GM21526 (cell line): Measurements from ENCODE around the gene NPTX2.

ENCODE experiments used
- ATAC-seq: cut with Tn5 transposase; IDR thresholded peaks from one replicate; pipeline ENCODE4 v1.9.1; 2021; ENCODE audit warnings: moderate library complexity; ENCODE audit not compliant: unreplicated experiment, low FRiP score

Gene NPTX2

GRCh38 chr7:98617960-98618418, 904 bp downstream of the NPTX2 start:
- no peak for ATAC-seq

- ATAC-seq: no peak
Measured at GRCh38 chr7:98618786-98619185, 1.7 kb downstream of the NPTX2 start.

- ATAC-seq: no peak
Measured at GRCh38 chr7:98619450-98620321, 2.6 kb downstream of the NPTX2 start.

GRCh38 chr7:98621573-98622482, 4.7 kb downstream of the NPTX2 start:
- ATAC-seq: no peak

- no peak for ATAC-seq
Measured at GRCh38 chr7:98622926-98623325, 5.8 kb downstream of the NPTX2 start.

GRCh38 chr7:98624846-98625420, 7.8 kb downstream of the NPTX2 start:
- no peak for ATAC-seq

GRCh38 chr7:98626460-98627412, 9.7 kb downstream of the NPTX2 start:
- no peak for ATAC-seq

- ATAC-seq: no peak
Measured at GRCh38 chr7:98627413-98627790, 10.3 kb downstream of the NPTX2 start.

DNA sequence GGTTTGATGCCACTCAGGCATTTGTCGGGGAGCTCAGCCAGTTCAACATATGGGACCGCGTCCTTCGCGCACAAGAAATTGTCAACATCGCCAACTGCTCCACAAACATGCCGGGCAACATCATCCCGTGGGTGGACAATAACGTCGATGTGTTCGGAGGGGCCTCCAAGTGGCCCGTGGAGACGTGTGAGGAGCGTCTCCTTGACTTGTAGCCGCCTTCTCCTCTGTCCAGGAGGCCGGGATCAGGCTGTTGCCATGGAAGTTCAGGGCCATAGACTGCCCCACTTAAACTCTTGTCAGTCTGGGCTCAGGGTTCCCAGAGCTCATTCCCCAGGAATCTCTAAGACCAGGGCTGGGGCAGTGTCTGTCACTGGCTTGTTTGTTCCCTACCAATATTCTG, 11.3 kb downstream of the NPTX2 start:
- ATAC-seq: no peak

- no peak for ATAC-seq
Measured at GRCh38 chr7:98629001-98629431, 11.9 kb downstream of the NPTX2 start.

- no peak for ATAC-seq
Measured at GRCh38 chr7:98630149-98630548, 13.1 kb downstream of the NPTX2 start.

DNA sequence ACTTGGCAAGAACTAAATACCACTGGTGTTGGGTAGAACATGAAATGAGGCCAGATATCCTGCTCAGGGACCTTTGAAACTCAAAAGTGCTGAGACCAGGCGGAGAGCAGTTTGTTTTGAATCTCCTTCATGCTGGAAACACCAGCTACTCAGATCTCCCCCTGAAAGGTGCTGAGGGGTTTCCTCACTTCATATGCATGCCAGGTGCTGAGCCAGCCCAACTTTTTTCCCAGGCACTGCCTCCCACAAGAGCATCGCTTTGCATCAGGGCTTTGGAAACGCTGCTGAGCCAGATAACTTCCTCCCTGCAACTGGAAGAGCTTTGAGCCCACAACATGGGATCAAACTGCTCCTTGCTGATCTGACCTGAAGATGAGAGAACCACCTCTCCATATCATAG, 13.7 kb downstream of the NPTX2 start:
- no peak for ATAC-seq

GRCh38 chr7:98638853-98639252, 21.8 kb downstream of the NPTX2 start:
- ATAC-seq: no peak

- ATAC-seq: no peak
Measured at GRCh38 chr7:98640375-98640774, 23.3 kb downstream of the NPTX2 start.

- peak; percentile 77 for ATAC-seq
Measured at GRCh38 chr7:98641646-98642500, 24.8 kb downstream of the NPTX2 start.

- no peak for ATAC-seq
Measured at GRCh38 chr7:98643236-98643985, 26.3 kb downstream of the NPTX2 start.

DNA sequence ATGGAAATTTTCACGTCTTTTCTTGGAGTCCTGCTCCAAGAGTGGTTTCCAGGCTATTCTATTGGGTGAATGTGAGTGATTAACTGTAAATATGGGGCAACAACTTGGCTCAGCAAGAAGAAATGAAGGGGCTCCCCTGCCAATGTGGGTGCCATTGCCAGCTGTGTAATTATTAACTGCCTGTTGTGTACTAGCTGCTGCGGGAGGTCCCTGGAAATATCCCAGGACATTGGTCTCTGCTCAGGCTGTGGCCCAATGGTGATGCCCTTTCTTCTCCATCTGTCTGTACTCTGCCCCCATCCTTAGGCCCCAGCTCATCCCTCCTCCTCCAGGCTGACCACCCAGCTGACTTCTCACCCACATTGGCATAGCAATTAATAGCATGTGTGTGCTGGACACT, 29.4 kb downstream of the NPTX2 start:
- ATAC-seq: no peak

DNA sequence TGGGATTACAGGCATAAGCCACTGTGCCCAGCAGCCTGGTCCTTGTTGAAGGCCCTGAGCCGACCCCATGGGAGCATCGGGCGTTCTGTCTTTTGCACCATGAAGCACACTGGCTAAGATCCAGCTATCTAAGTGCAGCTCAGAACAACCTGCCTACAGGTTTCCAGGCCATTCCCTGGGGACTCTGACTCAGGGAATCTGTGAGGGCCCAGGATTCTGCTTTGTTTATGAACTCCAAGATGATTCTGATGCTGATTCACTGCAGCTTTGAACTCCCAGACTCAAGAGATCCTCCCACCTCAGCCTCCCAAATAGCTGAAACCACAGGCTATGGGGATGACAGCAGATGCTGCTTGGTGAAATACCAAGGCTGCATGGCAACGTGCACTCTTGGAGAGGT, 30.2 kb downstream of the NPTX2 start:
- no peak for ATAC-seq
